H1 (cell line): ENCODE results near the gene FKBP1B. TPM values are rescaled to one million over a fixed set of nuclear protein-coding genes. Genes with fewer than 3 reads are reported as not detected.

Experiments
- CTCF ChIA-PET: fragments of 300-600 bp; sonication (Branson Sonifier 250); formaldehyde crosslinking; loops from one replicate; lab custom pipeline; 2021; ENCODE audit not compliant: partially characterized antibody; lab: Charles Lee
- POLR2A ChIA-PET: fragments of 300-600 bp; sonication (Branson Sonifier 250); formaldehyde crosslinking; loops from one replicate; lab custom pipeline; 2021; ENCODE audit warnings: inconsistent platforms; ENCODE audit not compliant: partially characterized antibody; lab: Charles Lee
- DNase-seq, 2 experiments: peaks; one replicate each; pipeline versions ENCODE4 v3.0.0 to v3.0.0-alpha.2; 2010 to 2022; ENCODE audit warnings: low spot score in 2 of 2, low read depth in 1 of 2, mixed read lengths in 1 of 2
- FAIRE-seq: peaks from 2 replicates; lab custom pipeline; 2011; peaks lifted over from hg19 to GRCh38; lab: Jason Lieb, UNC
- H2AFZ ChIP-seq: 2 replicates; pipeline ENCODE4 v1.8.1; 2012; ENCODE audit warnings: low read length, inconsistent platforms
- H2AK5ac ChIP-seq: 2 replicates; pipeline ENCODE4 v1.6.1; 2013; ENCODE audit warnings: low read depth, low read length
- H2BK120ac ChIP-seq: replicated peaks from 2 replicates; pipeline ENCODE3; 2013; ENCODE audit warnings: low read depth, low read length, inconsistent platforms
- H2BK12ac ChIP-seq: 2 replicates; pipeline ENCODE4 v1.6.1; 2013; ENCODE audit warnings: low read depth, low read length
- H2BK15ac ChIP-seq: 2 replicates; pipeline ENCODE4 v1.6.1; 2013; ENCODE audit warnings: low read length
- H2BK20ac ChIP-seq: 2 replicates; pipeline ENCODE4 v1.6.1; 2013; ENCODE audit warnings: low read length
- H2BK5ac ChIP-seq: 2 replicates; pipeline ENCODE4 v1.6.1; 2013; ENCODE audit warnings: low read depth, low read length
- H3K14ac ChIP-seq: 2 replicates; pipeline ENCODE4 v1.6.1; 2013; ENCODE audit warnings: inconsistent platforms; ENCODE audit not compliant: insufficient read length
- H3K18ac ChIP-seq: 2 replicates; pipeline ENCODE4 v1.6.1; 2013; ENCODE audit warnings: low read length; ENCODE audit errors: extremely low read depth
- H3K23ac ChIP-seq: 2 replicates; pipeline ENCODE4 v1.6.1; 2013; ENCODE audit warnings: inconsistent platforms; ENCODE audit not compliant: insufficient read length
- H3K23me2 ChIP-seq: 2 replicates; pipeline ENCODE4 v1.6.1; 2013; ENCODE audit warnings: low read depth, low read length
- H3K27ac ChIP-seq: 2 replicates; pipeline ENCODE4 v1.6.1; 2011; ENCODE audit warnings: low read depth, low read length, inconsistent platforms
- H3K27me3 ChIP-seq, 4 experiments: replicated peaks in 1 of 4; 1 replicate in 1 of 4; 2 replicates in 3 of 4; pipeline versions ENCODE4 v1.6.1 to v1.8.1; 2011 to 2013; ENCODE audit warnings: low read length in 3 of 4, mild to moderate bottlenecking in 3 of 4, inconsistent platforms in 2 of 4, mixed read lengths in 2 of 4, moderate library complexity in 1 of 4; ENCODE audit not compliant: control insufficient read depth in 3 of 4, insufficient read depth in 3 of 4; ENCODE audit errors: extremely low read depth in 1 of 4
- H3K36me3 ChIP-seq, 4 experiments: 2 replicates each; pipeline versions ENCODE4 v1.6.1 to v1.8.1; 2011 to 2013; ENCODE audit warnings: mild to moderate bottlenecking in 4 of 4, low read length in 3 of 4, moderate library complexity in 2 of 4, control low read depth in 1 of 4, inconsistent platforms in 1 of 4; ENCODE audit not compliant: insufficient read depth in 4 of 4, control insufficient read depth in 2 of 4
- H3K4ac ChIP-seq: replicated peaks from 2 replicates; pipeline ENCODE3; 2013; ENCODE audit warnings: low read length, low read depth, mixed read lengths, inconsistent platforms; ENCODE audit not compliant: insufficient read length
- H3K4me1 ChIP-seq, 4 experiments: replicated peaks in 1 of 4; 1 replicate in 1 of 4; 2 replicates in 3 of 4; pipeline versions ENCODE4 v1.6.1 to v1.8.1; 2011 to 2013; ENCODE audit warnings: low read length in 3 of 4, inconsistent platforms in 2 of 4, mixed read lengths in 1 of 4; ENCODE audit not compliant: insufficient read depth in 4 of 4, control insufficient read depth in 3 of 4
- H3K4me2 ChIP-seq, 2 experiments: 2 replicates each; pipeline versions ENCODE4 v1.6.1 to v1.8.1; 2011 to 2013; ENCODE audit warnings: low read depth in 2 of 2, low read length in 2 of 2, control low read depth in 1 of 2, inconsistent platforms in 1 of 2, mild to moderate bottlenecking in 1 of 2; ENCODE audit not compliant: insufficient read depth in 1 of 2
- H3K4me3 ChIP-seq, 4 experiments: fragments of 200-600, 300-600 bp in 1 of 4; sonication (generic), shearing (Covaris generic), sonication (Bioruptor Twin) in 1 of 4; 2 replicates each; pipeline versions ENCODE4 v1.5.1 to v1.8.1; 2011 to 2016; ENCODE audit warnings: low read length in 4 of 4, low read depth in 3 of 4, control low read depth in 2 of 4, inconsistent platforms in 2 of 4, mild to moderate bottlenecking in 2 of 4, mixed read lengths in 1 of 4, moderate library complexity in 1 of 4; ENCODE audit not compliant: insufficient read depth in 2 of 4; ENCODE audit errors: extremely low read depth in 1 of 4
- H3K56ac ChIP-seq: replicated peaks from 2 replicates; pipeline ENCODE3; 2013; ENCODE audit warnings: low read depth, mild to moderate bottlenecking, mixed read lengths, low read length, inconsistent platforms; ENCODE audit not compliant: insufficient read length
- H3K79me1 ChIP-seq: 2 replicates; pipeline ENCODE4 v1.6.1; 2013; ENCODE audit warnings: low read depth, low read length, control low read depth
- H3K79me2 ChIP-seq, 2 experiments: 2 replicates each; pipeline versions ENCODE4 v1.6.1 to v1.8.1; 2012 to 2013; ENCODE audit warnings: low read length in 2 of 2, mild to moderate bottlenecking in 2 of 2, inconsistent platforms in 1 of 2; ENCODE audit not compliant: insufficient read depth in 2 of 2, control insufficient read depth in 1 of 2
- H3K9ac ChIP-seq, 4 experiments: replicated peaks in 1 of 4; 1 replicate in 1 of 4; 2 replicates in 3 of 4; pipeline versions ENCODE4 v1.6.1 to v1.8.1; 2011 to 2013; ENCODE audit warnings: low read depth in 3 of 4, low read length in 3 of 4, control low read depth in 2 of 4, mild to moderate bottlenecking in 2 of 4, moderate library complexity in 2 of 4, inconsistent platforms in 1 of 4; ENCODE audit errors: extremely low read depth in 1 of 4
- H3K9me3 ChIP-seq, 2 experiments: 2 replicates each; pipeline versions ENCODE4 v1.6.1 to v1.8.1; 2012 to 2013; ENCODE audit warnings: mild to moderate bottlenecking in 2 of 2, moderate library complexity in 2 of 2, control low read depth in 1 of 2, inconsistent platforms in 1 of 2, low read depth in 1 of 2, low read length in 1 of 2, mixed read lengths in 1 of 2; ENCODE audit not compliant: insufficient read depth in 2 of 2
- H4K20me1 ChIP-seq, 2 experiments: replicated peaks in 1 of 2; 2 replicates each; pipeline versions ENCODE3 to v1.8.1; 2011 to 2013; ENCODE audit warnings: inconsistent platforms in 2 of 2, low read length in 2 of 2, mild to moderate bottlenecking in 1 of 2; ENCODE audit not compliant: insufficient read depth in 2 of 2, control insufficient read depth in 1 of 2
- H4K5ac ChIP-seq: 2 replicates; pipeline ENCODE4 v1.6.1; 2013; ENCODE audit warnings: low read length, low read depth, mixed read lengths, inconsistent platforms; ENCODE audit not compliant: insufficient read length
- H4K8ac ChIP-seq: 2 replicates; pipeline ENCODE4 v1.8.0; 2013; ENCODE audit warnings: mild to moderate bottlenecking, moderate library complexity, low read length, inconsistent platforms; ENCODE audit not compliant: insufficient read depth; ENCODE audit errors: extremely low read depth
- H4K91ac ChIP-seq: replicated peaks from 2 replicates; pipeline ENCODE3; 2013; ENCODE audit warnings: low read length, mixed read lengths, inconsistent platforms; ENCODE audit not compliant: insufficient read length
- ASH2L ChIP-seq: fragments of 200-600, 300-600 bp; sonication (generic); IDR thresholded peaks from one replicate; pipeline ENCODE4 v1.7.1; 2017; ENCODE audit warnings: low read length
- CREB1 ChIP-seq: IDR thresholded peaks from 2 replicates; pipeline ENCODE4 v1.6.1; 2012; ENCODE audit warnings: inconsistent platforms
- EP300 ChIP-seq, 2 experiments: IDR thresholded peaks; 1 replicate in 1 of 2; 2 replicates in 1 of 2; pipeline ENCODE4 v1.6.1; 2011 to 2012; ENCODE audit warnings: low read depth in 2 of 2, low read length in 2 of 2, mild to moderate bottlenecking in 2 of 2, borderline replicate concordance in 1 of 2, inconsistent platforms in 1 of 2, moderate library complexity in 1 of 2
- GTF2F1 ChIP-seq: IDR thresholded peaks from 2 replicates; pipeline ENCODE4 v1.6.1; 2012; ENCODE audit warnings: low read depth, low read length, improper control_type of control experiment, borderline replicate concordance
- NANOG ChIP-seq: IDR thresholded peaks from 2 replicates; pipeline ENCODE4 v1.6.1; 2011; ENCODE audit warnings: low read length, low read depth, mild to moderate bottlenecking, inconsistent platforms; ENCODE audit not compliant: insufficient read depth, poor library complexity, severe bottlenecking
- WGBS, 2 experiments: shearing (Covaris generic) in 1 of 2; methylation state at CpG; one replicate each; pipeline versions ENCODE4 v1.1.6 to v1.1.7; 2013 to 2015; ENCODE audit warnings: low lambda C conversion rate in 2 of 2, mixed read lengths in 2 of 2, inconsistent platforms in 1 of 2, low coverage in 1 of 2, missing lambda C conversion rate in 1 of 2; ENCODE audit not compliant: insufficient replicate concordance in 2 of 2, insufficient coverage in 1 of 2, insufficient read length in 1 of 2; ENCODE audit errors: extremely low coverage in 1 of 2, missing lambda C conversion rate in 1 of 2; 5-methylcytosine and 5-hydroxymethylcytosine counted together
- polyA plus RNA-seq, 7 experiments: library from polyadenylated mRNA; depleted of rRNA in 3 of 7; stranded (reverse) in 5 of 7; unstranded in 2 of 7; fragments of >200 nt in 5 of 7; fragments of 200-250 nt in 2 of 7; gene quantifications; 1 replicate in 5 of 7; 2 replicates in 1 of 7; 4 replicates in 1 of 7; pipeline versions ENCODE4 v1.2.1 to v1.2.3, GENCODE V29; 2011 to 2013; ENCODE audit warnings: missing spikeins in 2 of 7, mixed read lengths in 2 of 7
- total RNA-seq: library from RNA; stranded (reverse); fragmentation: NEBNext Ultra II Directional; extraction: Animal tissue kit (Norgen Biotek cat#: 25700); gene quantifications from 2 replicates; pipeline ENCODE4 v1.2.1, GENCODE V29; 2021

Gene FKBP1B
- total and polyA plus RNA-seq, 2 of the 8 experiments (the other 6 are each of a cell fraction or from before 2014, with no cell fraction given): 50.8 to 151 TPM

- H3K4me3 ChIP-seq: no peak overlapping the region
- ChIA-PET CTCF (interaction anchor here (0.6 to 1.6 kb wide), 8 partner anchors 9 to 355 kb away, joined by 3 to 7 read pairs (median 4); no protein-coding TSS in a partner anchor), POLR2A (interaction anchor here (0.7 to 3.6 kb wide), 6 partner anchors 9 to 136 kb away, joined by 3 to 20 read pairs (median 3); partner anchors contain the start of genes ATAD2B, FKBP1B and WDCP)
- H2BK5ac ChIP-seq: no peak overlapping the region
- H2AK5ac ChIP-seq: no peak overlapping the region
- FAIRE-seq (no peak), DNase-seq (no peak)
- peaks cover 0 to 24% (median 15%) of the 10 kb centered on the region in 4 experiments; a peak in 6 of 7 replicates for H3K4me1 ChIP-seq
- H4K8ac ChIP-seq: no peak overlapping the region
- peaks cover 4% of the 10 kb centered on the region; the same call in 1 of the 2 replicates for H3K23me2 ChIP-seq
- 0 out of 4 replicates have a peak overlapping the region, but pooled peaks of 1 of the 2 experiments have one; percentile 62 for H3K4me2 ChIP-seq
- H3K9ac ChIP-seq: no peak overlapping the region
- H3K4ac ChIP-seq: no peak overlapping the region
- H2BK20ac ChIP-seq: no peak overlapping the region
- H3K56ac ChIP-seq: no peak overlapping the region
- no peaks in the 10 kb centered on the region for H3K9me3 ChIP-seq
- no peak overlapping the region for H4K5ac ChIP-seq
- H3K23ac ChIP-seq: no peak overlapping the region
- no peaks in the 10 kb centered on the region for H4K20me1 ChIP-seq
- no peak overlapping the region for H2BK120ac ChIP-seq
- no peak overlapping the region for H2BK12ac ChIP-seq
- no peak overlapping the region for H2BK15ac ChIP-seq
- H3K14ac ChIP-seq: no peak overlapping the region
- no peaks in the 10 kb centered on the region for H3K79me1 ChIP-seq
- no peak overlapping the region for H3K27ac ChIP-seq
- no peak overlapping the region for H4K91ac ChIP-seq
- no peaks in the 10 kb centered on the region for H3K79me2 ChIP-seq
- peaks cover 0 to 13% (median 6%) of the 10 kb centered on the region in 4 experiments; a peak in 3 of 7 replicates for H3K27me3 ChIP-seq
- no peak overlapping the region for H2AFZ ChIP-seq
- 84% methylated on average over 7 of the region's 7 CpGs; no CpG with 5 or more reads in 1 of the 2 experiments for WGBS, 2 experiments
- no peak overlapping the region for H3K18ac ChIP-seq
- no peaks in the 10 kb centered on the region for H3K36me3 ChIP-seq
- TF ChIP-seq ASH2L: no peak
- TF ChIP-seq EP300 (IDR thresholded peaks at IDR 0.05; ENCODE audit: borderline replicate concordance in 1 of 2, low read depth in 2 of 2, low read length in 2 of 2): no peak
- no peak for TF ChIP-seq GTF2F1
- TF ChIP-seq CREB1: no peak
- TF ChIP-seq NANOG: no peak
These were observed 38.1 kb upstream of the FKBP1B start for GRCh38 chr2:24011250-24012104.
